Measurements from ENCODE around the gene BRD7. TPM values are rescaled to one million over a fixed set of nuclear protein-coding genes. Genes with fewer than 3 reads are reported as not detected.

The BRD7 gene
- total RNA-seq, 1 experiment from 2014 or later: 76.6 TPM

DNA sequence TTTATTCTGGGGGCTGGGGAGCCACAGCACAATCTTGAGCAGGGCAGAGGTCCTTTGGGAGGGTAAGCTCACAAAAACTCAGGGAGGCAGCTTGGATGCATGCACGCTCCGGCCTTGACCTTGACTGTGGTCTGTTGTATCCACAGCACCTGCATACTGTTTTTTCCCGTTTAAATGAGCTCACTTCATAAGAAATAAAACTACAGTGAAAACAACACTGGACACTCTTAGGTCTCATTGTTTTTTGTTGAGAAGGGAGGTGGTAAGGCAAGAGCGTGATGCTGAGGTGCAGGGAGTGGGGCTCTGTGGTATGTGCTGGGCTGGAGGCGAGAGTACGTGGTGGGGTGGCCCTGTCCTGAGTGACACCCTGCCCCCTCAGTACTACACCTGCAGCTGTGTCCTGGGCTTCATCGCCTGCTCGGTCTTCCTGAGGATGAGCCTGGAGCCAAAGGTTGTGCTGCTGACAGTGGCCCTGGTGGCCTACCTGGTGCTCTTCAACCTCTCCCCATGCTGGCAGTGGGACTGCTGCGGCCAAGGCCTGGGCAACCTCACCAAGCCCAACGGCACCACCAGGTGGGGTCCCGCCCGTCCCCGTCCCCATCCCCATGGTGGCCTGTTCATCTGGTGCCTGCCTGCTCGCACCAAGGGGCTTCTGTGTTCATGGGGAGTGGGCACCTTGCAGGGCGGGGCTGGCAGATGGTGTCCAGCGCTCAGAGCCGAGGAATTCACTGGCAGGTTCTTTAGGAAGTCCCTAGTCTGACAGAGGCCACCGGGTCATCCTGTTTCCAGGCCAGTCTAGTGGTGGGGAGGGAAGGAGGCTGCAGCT, 58.3 kb downstream of the BRD7 start:
- ChIA-PET POLR2A (ENCODE audit: unreplicated experiment) (no interaction called here), CTCF (no interaction called here)
- Histone ChIP-seq H3F3A (ENCODE audit: insufficient read depth, low read depth) (no peaks in the 10 kb centered on the region), H3K79me2 (ENCODE audit: low read depth) (no peaks in the 10 kb centered on the region), H2AFZ (no peak overlapping the region), H3K36me3 (ENCODE audit: low read depth) (peaks cover 5% of the 10 kb centered on the region; the same call in 1 of the 2 replicates), H3K27ac (no peak overlapping the region), H3K9me2 (ENCODE audit: insufficient read depth) (no peaks in the 10 kb centered on the region), H3K9me3 (ENCODE audit: insufficient read depth, low read depth) (no peaks in the 10 kb centered on the region), H3K4me3 (no peak overlapping the region), H3K4me2 (no peak overlapping the region), H3K4me1 (replicated peaks; ENCODE audit: insufficient read depth) (no peaks in the 10 kb centered on the region), H4K20me1 (ENCODE audit: insufficient read depth) (no peaks in the 10 kb centered on the region), H3K27me3 (ENCODE audit: insufficient read depth, low read depth) (no peaks in the 10 kb centered on the region)
- TF ChIP-seq EZH2 (IDR thresholded peaks at IDR 0.05; ENCODE audit: low read depth): no peak
- TF ChIP-seq, protein P1, sequence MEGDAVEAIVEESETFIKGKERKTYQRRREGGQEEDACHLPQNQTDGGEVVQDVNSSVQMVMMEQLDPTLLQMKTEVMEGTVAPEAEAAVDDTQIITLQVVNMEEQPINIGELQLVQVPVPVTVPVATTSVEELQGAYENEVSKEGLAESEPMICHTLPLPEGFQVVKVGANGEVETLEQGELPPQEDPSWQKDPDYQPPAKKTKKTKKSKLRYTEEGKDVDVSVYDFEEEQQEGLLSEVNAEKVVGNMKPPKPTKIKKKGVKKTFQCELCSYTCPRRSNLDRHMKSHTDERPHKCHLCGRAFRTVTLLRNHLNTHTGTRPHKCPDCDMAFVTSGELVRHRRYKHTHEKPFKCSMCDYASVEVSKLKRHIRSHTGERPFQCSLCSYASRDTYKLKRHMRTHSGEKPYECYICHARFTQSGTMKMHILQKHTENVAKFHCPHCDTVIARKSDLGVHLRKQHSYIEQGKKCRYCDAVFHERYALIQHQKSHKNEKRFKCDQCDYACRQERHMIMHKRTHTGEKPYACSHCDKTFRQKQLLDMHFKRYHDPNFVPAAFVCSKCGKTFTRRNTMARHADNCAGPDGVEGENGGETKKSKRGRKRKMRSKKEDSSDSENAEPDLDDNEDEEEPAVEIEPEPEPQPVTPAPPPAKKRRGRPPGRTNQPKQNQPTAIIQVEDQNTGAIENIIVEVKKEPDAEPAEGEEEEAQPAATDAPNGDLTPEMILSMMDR (conservative IDR thresholded peaks at IDR 0.05): no peak
- no TSS peak for BruUV-seq (replicated peaks)
- no peak for DNase-seq
- intact Hi-C loops (cut with micrococcal nuclease; ENCODE audit: unreplicated experiment): loop anchor here (5.0 kb wide), 2 partner anchors 63 to 283 kb away; partner anchors contain the start of gene CNEP1R1

- H3K4me3 ChIP-seq: no peak overlapping the region
- no peaks in the 10 kb centered on the region for H3F3A ChIP-seq (ENCODE audit: insufficient read depth, low read depth)
- no peaks in the 10 kb centered on the region for H3K9me2 ChIP-seq (ENCODE audit: insufficient read depth)
- H3K4me2 ChIP-seq: no peak overlapping the region
- ChIA-PET POLR2A (ENCODE audit: unreplicated experiment) (no interaction called here), CTCF (no interaction called here)
- intact Hi-C loops (cut with micrococcal nuclease; ENCODE audit: unreplicated experiment): loop anchor here (5.0 kb wide), 2 partner anchors 62 to 282 kb away; partner anchors contain the start of gene CNEP1R1
- no peak overlapping the region for H2AFZ ChIP-seq
- DNase-seq: no peak
- no peaks in the 10 kb centered on the region for H3K4me1 ChIP-seq (replicated peaks; ENCODE audit: insufficient read depth)
- no peak for TF ChIP-seq EZH2 (IDR thresholded peaks at IDR 0.05; ENCODE audit: low read depth)
- TF ChIP-seq, protein P1 (conservative IDR thresholded peaks at IDR 0.05): no peak
- no peak overlapping the region for H3K27ac ChIP-seq
- no peaks in the 10 kb centered on the region for H3K27me3 ChIP-seq (ENCODE audit: insufficient read depth, low read depth)
- H4K20me1 ChIP-seq (ENCODE audit: insufficient read depth): no peaks in the 10 kb centered on the region
- H3K9me3 ChIP-seq (ENCODE audit: insufficient read depth, low read depth): no peaks in the 10 kb centered on the region
- BruUV-seq (replicated peaks): TSS peak; percentile 11
- no peaks in the 10 kb centered on the region for H3K79me2 ChIP-seq (ENCODE audit: low read depth)
- peaks cover 5% of the 10 kb centered on the region; the same call in 1 of the 2 replicates for H3K36me3 ChIP-seq (ENCODE audit: low read depth)
These were observed 59.1 kb downstream of the BRD7 start for GRCh38 chr16:50309527-50310307.

- CTCF ChIA-PET: no interaction called here
These were observed 59.6 kb downstream of the BRD7 start for GRCh38 chr16:50309156-50309526.

More at GRCh38 chr16:50309156-50309526, 59.6 kb downstream of the BRD7 start:
- intact Hi-C loops (cut with micrococcal nuclease; ENCODE audit: unreplicated experiment): no loop called here
- peaks cover 2% of the 10 kb centered on the region; the same call in 1 of the 2 replicates for H3K36me3 ChIP-seq (ENCODE audit: low read depth)
- TF ChIP-seq, protein P1 (conservative IDR thresholded peaks at IDR 0.05): no peak
- TF ChIP-seq EZH2 (IDR thresholded peaks at IDR 0.05; ENCODE audit: low read depth): no peak
- H3K4me1 ChIP-seq (replicated peaks; ENCODE audit: insufficient read depth): no peaks in the 10 kb centered on the region
- H3K27me3 ChIP-seq (ENCODE audit: insufficient read depth, low read depth): no peaks in the 10 kb centered on the region
- no TSS peak for BruUV-seq (replicated peaks)
- no peak overlapping the region for H2AFZ ChIP-seq
- no peak for DNase-seq
- no peaks in the 10 kb centered on the region for H3K9me2 ChIP-seq (ENCODE audit: insufficient read depth)
- no peaks in the 10 kb centered on the region for H4K20me1 ChIP-seq (ENCODE audit: insufficient read depth)
- H3K4me3 ChIP-seq: no peak overlapping the region
- POLR2A ChIA-PET (ENCODE audit: unreplicated experiment): no interaction called here
- H3F3A ChIP-seq (ENCODE audit: insufficient read depth, low read depth): no peaks in the 10 kb centered on the region
- no peak overlapping the region for H3K27ac ChIP-seq
- H3K4me2 ChIP-seq: no peak overlapping the region
- H3K9me3 ChIP-seq (ENCODE audit: insufficient read depth, low read depth): no peaks in the 10 kb centered on the region
- H3K79me2 ChIP-seq (ENCODE audit: low read depth): no peaks in the 10 kb centered on the region

Data from PC-9 (cell line).